Measurements from ENCODE around the gene TAF12.

TAF12 gene

DNA sequence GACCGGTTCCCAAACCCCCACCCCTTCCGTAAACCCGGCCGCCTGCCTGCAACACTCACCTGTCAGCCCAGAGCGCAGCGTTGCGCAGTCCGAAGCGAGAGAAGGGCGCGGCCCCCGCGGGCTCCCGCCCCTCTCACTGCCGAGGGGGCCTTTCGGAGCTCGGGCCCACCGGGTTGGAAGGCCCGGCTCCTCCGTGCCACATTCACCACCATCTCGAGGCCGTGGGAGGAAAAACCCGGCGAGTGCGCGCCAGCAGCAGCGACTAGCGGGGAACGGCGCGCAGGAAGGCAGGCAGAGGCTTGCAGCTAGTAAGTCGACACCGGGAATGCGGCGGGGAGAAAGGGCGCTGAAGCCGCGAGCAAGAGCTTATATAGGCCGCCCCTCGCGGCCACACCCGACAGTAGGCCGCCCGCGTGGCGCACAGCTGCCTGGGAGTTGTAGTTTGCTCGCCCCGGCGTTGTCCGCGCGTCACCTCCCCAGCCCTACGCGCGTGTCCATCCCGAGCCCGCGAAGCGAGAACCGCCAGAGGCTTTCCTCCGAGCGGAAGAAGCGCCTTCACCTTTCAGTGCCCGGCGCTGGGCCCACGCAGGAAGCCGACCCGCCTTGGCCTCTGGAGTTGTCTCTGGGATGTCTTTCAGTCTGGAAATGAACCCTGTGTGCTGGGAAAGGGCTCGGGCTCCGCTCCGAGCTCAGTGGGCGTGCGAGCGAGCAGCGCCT is 61.2 kb downstream of the TAF12 start:
- DNase-seq = peak; percentile 95

DNA sequence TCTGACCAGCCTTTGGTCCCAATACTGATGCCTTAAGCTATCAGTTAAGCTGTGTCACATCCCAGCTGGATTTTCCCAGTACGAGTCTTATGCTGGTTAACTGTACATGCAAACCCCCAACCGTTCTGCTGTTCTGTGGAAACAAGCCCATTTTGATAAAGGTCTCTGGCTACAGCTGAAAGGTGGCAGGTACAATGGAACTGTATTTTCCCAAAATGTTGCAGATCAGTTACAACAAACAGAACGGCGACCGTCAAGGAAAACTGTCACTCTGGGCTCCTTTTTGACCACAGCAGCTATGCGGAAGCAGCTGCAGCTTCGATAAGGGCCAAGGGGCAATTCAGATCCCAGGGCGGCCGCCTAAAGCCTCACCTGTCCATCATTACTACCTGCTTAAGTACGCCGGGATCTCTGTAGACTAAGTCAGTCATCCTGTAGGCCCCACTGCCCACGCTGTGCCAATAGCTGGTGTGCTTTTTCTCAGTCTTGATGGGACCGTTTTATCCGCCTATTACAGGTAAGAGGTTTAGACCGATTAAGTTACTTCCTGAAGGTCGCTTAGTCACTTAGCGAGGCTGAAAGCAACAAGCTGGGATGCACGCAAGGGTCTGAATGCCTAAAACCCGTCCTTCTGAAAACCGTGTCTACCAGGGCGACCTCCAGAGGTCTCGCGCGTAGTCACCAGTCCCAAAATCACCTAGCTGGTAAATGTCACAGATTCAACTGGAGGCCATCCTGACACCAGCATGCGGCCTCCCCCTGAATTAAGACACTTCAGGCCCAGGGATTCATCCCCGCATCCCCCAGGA is 61.9 kb downstream of the TAF12 start:
- DNase-seq = peak; percentile 37

DNA sequence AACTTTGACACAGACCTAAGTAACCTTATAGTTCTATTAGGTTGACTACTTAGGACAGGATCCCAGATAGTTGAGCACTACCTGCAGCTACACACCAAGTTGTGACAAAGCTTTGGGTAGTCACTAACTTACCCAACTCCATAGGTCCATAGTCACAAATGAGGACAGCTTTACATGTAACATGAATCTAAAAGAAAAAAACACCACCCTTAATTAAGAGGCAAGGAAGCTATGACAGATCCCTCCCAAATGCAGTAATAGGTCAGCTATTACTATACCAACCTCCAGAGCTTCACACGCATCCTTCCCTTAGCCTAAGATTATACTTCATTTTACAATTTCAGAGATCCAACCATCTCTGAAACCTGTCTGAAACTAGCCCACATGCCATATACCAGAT is 63.5 kb downstream of the TAF12 start:
- no peak for DNase-seq

- DNase-seq = no peak
Measured at GRCh38 chr1:28578696-28579218, 64.1 kb downstream of the TAF12 start.

DNA sequence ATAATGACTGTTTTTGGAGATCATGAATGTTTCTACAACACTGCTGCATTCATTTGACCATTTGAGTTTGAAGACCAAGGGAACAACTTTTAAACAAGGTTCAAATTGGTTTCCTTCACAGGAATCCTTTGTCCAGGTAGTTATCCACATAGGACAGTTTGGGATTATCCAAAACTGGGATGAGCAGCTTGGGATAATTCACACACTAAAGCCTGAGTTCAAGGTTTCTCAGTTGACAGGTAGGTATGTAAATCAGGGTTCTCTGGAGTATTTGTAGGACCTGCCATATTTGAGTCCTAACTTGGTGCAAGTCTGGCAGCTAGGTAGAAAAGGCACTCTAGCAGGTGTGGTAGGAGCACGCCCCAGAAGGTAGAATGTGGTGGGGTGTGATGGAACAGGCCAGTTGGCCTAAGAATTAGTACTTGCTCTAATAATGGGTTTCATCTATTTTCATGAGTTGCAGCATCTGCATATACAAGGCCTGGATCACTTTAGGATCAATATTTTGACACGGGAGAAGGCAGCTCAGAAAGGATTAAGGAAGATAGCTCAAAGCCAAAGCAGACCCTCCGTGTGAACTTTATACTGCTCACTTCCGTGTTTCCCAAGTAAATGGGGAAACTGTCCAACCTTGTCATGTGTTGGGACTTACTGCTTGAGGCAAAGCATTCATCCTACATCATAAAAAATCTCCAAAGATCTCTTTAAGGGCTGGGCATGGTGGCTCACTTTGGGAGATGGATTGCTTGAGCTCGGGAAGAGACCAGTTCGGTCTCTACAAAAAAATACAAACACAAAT is 64.9 kb downstream of the TAF12 start:
- no peak for DNase-seq

DNA sequence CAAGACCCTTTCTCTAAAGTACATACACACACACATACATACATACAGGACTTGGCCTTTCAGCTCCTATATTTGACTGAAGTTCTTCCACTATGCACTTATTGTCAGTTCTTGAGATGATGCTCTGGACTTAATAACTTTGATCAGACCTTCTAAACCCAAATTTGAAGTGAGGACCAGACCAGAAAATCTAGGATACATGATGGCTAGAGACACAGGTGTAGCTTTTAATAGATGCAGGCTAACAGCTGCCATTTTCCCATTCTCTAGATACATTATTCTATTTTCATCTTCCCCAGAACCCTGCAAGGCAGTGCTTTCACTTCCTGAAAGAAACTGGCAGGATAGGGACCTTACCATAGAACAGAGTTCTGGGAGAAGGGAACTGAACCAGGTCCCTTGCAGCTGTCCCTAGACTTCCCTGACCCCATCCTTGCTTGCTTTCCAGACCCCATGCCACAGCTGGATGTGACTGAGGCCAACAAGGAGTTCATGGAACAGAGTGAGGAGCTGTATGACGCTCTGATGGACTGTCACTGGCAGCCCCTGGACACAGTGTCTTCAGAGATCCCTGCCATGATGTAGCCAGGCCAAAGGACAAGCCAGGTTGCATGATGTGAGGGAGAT is 65.7 kb downstream of the TAF12 start:
- no peak for DNase-seq

GRCh38 chr1:28573564-28573963 is 69.3 kb downstream of the TAF12 start:
- DNase-seq = no peak

DNA sequence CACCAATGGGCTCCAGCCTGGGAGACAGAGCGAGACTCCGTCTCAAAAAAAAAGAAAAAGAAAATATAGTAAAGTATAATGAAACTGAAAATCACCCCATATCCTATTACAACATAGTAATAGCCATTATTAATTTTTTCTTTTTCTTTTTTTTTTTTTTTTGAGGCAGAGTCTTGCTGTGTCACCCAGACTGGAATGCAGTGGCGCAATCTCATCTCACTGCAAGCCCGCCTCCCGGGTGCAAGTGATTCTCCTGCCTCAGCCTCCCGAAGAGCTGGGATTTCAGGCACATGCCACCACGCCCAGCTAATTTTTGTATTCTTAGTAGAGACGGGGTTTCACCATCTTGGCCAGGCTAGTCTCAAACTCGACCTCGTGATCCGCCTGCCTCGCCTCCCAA is 70.0 kb downstream of the TAF12 start:
- peak; percentile 59 for DNase-seq

- DNase-seq = no peak
Measured at GRCh38 chr1:28571911-28572310, 71.0 kb downstream of the TAF12 start.

DNA sequence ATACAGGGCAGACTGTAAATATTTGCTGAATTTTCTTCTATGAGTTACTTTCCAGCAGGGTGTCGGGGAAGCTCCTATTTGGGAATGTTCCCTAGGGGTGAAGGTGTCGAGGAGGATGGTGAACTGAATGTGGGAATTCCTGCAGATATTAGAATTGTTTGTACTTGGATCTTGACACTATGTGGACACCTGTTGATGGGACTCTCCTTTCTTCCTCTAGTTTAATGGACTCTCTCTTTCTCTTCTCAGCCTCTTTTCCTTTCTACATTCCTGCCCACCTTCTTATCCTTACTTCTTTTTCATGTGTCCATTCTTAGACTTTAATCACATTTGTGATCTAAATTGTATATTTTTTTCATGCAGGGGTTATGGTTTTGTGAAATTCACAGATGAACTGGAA is 75.9 kb downstream of the TAF12 start:
- no peak for DNase-seq

DNA sequence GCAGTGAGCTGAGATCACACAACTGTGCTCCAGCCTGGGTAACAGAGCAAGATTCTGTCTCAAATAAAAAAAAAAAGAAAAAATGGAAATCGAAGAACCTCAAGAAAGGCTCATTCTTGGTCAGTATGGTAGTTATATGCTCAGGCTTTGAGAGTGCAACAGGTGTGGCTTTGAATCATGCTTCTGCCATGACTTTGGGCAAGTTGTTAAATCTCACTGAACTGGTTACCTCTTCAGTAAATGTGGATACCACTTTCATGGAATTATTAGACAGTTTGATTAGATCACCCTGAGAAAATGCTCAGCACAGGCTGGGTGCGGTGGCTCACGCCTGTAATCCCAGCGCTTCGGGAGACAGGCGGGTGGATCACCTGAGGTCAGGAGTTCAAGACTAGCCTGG is 77.1 kb downstream of the TAF12 start:
- DNase-seq = no peak

DNA sequence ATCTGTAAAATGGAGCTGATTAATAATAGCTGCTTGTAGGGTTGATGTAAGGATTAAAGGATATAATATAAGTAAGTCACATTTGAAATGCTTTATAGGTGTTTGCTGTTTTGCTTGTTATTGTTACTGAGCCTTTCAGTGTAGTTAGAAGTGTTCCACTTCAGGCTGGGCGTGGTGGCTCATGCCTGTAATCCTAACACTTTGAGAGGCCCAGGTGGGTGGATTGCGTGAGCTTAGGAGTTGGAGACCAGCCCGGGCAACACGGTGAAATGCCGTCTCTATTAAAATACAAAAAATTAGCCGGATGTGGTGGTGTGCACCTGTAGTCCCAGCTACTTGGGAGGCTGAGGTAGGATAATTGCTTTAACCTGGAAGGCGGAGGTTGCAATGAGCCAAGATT is 77.8 kb downstream of the TAF12 start:
- DNase-seq = no peak

DNA sequence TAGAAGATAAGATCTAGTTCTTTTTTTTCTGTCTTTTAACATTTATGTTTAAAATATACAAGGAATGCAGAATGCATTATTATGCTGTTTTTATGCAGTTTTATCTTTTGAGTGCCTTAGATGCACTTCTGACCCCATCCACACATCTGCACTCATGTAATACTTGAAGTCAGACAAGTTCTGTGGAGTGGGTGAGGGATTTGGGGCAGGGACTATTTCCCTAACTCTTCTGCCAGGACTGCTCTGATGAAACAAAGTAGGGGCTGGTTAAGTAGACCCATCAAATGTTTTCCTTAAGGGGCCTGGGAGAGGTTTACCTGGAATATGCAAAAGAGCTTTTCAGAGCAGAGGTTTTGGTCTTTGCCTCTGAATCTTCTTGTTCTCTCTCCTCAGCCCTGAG is 78.6 kb downstream of the TAF12 start:
- DNase-seq = no peak

DNA sequence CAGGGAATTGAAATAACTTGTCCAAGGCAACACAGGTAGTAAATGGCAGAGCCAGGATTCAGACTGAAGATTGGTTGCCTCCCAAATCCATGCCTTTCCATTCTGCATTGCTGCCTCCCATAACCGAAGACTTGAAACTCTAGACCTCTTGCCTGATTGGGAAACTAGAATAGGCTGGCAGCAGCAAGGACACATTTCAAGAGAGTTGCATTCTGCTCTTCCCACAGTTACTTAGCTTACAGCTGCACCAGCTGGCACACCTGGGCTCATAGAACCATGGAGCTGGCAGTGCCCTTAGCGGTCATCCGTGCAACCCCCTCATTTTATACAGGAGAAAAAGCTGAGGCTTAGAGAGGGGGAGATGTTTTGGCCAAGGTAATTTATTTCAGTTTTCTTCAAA is 82.0 kb downstream of the TAF12 start:
- DNase-seq = no peak

All from fibroblast of skin of right quadriceps (primary cell).